ENCODE results near the gene STAP2.

- TF ChIP-seq CTCF (IDR thresholded peaks at IDR 0.05; ENCODE audit: low read length) (no peak), EZH2 (IDR thresholded peaks at IDR 0.05; ENCODE audit: borderline replicate concordance, low read length) (no peak)
Observed at GRCh38 chr19:4320419-4320818, 18.2 kb downstream of the STAP2 start.
